Common myeloid progenitor, CD34-positive (primary cell): ENCODE results near the gene PBRM1.

Experiments
- CTCF ChIA-PET: fragments of 350-600 bp; sonication (Branson Sonifier 250); formaldehyde crosslinking; loops from one replicate; lab custom pipeline; 2021; ENCODE audit warnings: antibody characterized with exemption; lab: Charles Lee
- POLR2A ChIA-PET: fragments of 350-600 bp; sonication (Branson Sonifier 250); formaldehyde crosslinking; loops from one replicate; lab custom pipeline; 2021; ENCODE audit warnings: antibody characterized with exemption; lab: Charles Lee
- DNase-seq, 3 donors: peaks; one replicate each; pipeline versions ENCODE4 v3.0.0 to v3.0.0-alpha.2; 2013
- H3K27ac ChIP-seq, 2 experiments: 1 replicate in 1 of 2; 2 replicates in 1 of 2; pipeline ENCODE4 v1.7.0; 2013; ENCODE audit warnings: inconsistent platforms in 2 of 2, low read length in 2 of 2, mild to moderate bottlenecking in 2 of 2, low read depth in 1 of 2, moderate library complexity in 1 of 2; ENCODE audit not compliant: severe bottlenecking in 2 of 2, insufficient read depth in 1 of 2, poor library complexity in 1 of 2
- H3K27me3 ChIP-seq, 5 experiments: replicated peaks in 2 of 5; 1 replicate in 3 of 5; 2 replicates in 2 of 5; pipeline versions ENCODE4 v1.6.1 to v1.7.0; 2013; ENCODE audit warnings: low read length in 4 of 5, mild to moderate bottlenecking in 2 of 5, moderate library complexity in 2 of 5, inconsistent platforms in 1 of 5; ENCODE audit not compliant: insufficient read depth in 5 of 5, control insufficient read depth in 4 of 5
- H3K36me3 ChIP-seq, 4 experiments: 1 replicate in 2 of 4; 2 replicates in 2 of 4; pipeline versions ENCODE4 v1.6.1 to v1.7.0; 2013; ENCODE audit warnings: low read length in 3 of 4, control low read depth in 1 of 4, mild to moderate bottlenecking in 1 of 4; ENCODE audit not compliant: control insufficient read depth in 4 of 4, insufficient read depth in 4 of 4
- H3K4me1 ChIP-seq, 4 experiments: 1 replicate in 3 of 4; 2 replicates in 1 of 4; pipeline versions ENCODE4 v1.6.1 to v1.7.1; 2013; ENCODE audit warnings: low read length in 3 of 4, mild to moderate bottlenecking in 3 of 4, control low read depth in 1 of 4, inconsistent platforms in 1 of 4, moderate library complexity in 1 of 4; ENCODE audit not compliant: control insufficient read depth in 4 of 4, insufficient read depth in 4 of 4; ENCODE audit errors: control extremely low read depth in 1 of 4
- H3K4me3 ChIP-seq, 7 experiments: 1 replicate in 4 of 7; 2 replicates in 3 of 7; pipeline versions ENCODE4 v1.5.1 to v1.7.0; 2013; ENCODE audit warnings: mild to moderate bottlenecking in 7 of 7, low read length in 6 of 7, moderate library complexity in 6 of 7, inconsistent platforms in 2 of 7, low read depth in 2 of 7, control low read depth in 1 of 7; ENCODE audit not compliant: insufficient read depth in 4 of 7, control insufficient read depth in 1 of 7; ENCODE audit errors: extremely low read depth in 1 of 7
- H3K9me3 ChIP-seq, 5 experiments: 1 replicate in 4 of 5; 2 replicates in 1 of 5; pipeline versions ENCODE4 v1.6.1 to v1.7.1; 2013; ENCODE audit warnings: low read length in 4 of 5, mild to moderate bottlenecking in 2 of 5, inconsistent platforms in 1 of 5, low read depth in 1 of 5, moderate library complexity in 1 of 5; ENCODE audit not compliant: control insufficient read depth in 4 of 5, insufficient read depth in 2 of 5; ENCODE audit errors: control extremely low read depth in 1 of 5
- WGBS: methylation state at CpG from one replicate; pipeline ENCODE4 v1.1.5; 2013; ENCODE audit not compliant: insufficient coverage; 5-methylcytosine and 5-hydroxymethylcytosine counted together

The PBRM1 gene

DNA sequence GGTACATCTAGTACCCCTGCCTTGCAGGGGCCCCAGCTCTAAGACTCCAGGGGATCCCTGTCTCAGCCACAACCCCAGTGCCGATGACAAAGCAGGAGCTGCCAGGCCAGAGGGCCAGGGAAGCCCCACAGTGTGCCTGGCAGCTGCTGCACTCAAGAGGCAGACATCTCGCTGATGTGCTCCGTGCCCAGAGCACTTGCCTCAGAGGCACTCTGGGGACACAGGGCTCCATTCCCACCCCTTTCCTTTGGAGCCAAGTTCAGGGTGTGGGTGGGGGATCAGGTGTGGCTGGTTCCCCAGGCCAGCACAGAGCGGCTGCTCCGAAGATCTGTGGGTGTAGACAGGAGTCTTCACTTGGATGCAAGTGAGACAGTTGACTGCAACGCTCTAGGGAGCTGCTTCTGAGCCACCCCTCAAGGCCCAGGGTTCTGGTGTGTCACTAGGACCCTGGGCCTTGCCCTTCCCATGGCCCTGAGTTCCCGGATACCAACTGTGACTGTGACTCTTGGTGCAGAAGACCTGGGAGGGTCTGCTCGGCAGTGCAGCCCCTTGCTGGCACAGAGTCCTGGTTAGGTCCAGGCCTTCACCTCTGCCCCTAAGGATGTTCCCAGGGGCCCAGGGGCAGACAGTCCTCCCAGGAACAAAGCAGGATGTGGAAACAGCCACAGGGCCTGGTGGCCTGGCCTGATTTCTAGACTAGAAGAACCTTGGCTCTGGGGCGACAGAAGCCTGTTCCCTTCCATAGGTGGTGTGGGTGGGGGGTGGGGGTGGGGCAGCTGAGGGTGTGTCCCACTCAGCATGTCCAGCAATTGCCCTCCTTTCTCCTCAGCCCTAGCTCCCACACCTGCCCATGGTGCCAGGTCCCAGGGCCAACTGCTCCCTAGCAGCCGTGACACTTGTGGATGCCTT is 154.5 kb downstream of the PBRM1 start:
- Histone ChIP-seq H3K4me1 (peaks cover 8 to 49% (median 34%) of the 10 kb centered on the region in 4 experiments), H3K4me3 (peak overlapping the region in 1 of 7 experiments; percentile 75), H3K9me3 (no peaks in the 10 kb centered on the region), H3K27ac (no peak overlapping the region), H3K27me3 (no peaks in the 10 kb centered on the region), H3K36me3 (peaks cover 5 to 42% (median 21%) of the 10 kb centered on the region in 4 experiments)
- DNase-seq: no peak
- 95% methylated on average over 7 of the region's 10 CpGs for WGBS
- ChIA-PET POLR2A (interaction anchor here (0.7 to 1.0 kb wide), 2 partner anchors 36 to 817 kb away, joined by 3 to 6 read pairs; partner anchors contain the start of gene STAB1), CTCF (interaction anchor here (0.6 to 1.9 kb wide), 2 partner anchors 33 to 102 kb away, joined by 3 to 6 read pairs; no protein-coding TSS in a partner anchor)

DNA sequence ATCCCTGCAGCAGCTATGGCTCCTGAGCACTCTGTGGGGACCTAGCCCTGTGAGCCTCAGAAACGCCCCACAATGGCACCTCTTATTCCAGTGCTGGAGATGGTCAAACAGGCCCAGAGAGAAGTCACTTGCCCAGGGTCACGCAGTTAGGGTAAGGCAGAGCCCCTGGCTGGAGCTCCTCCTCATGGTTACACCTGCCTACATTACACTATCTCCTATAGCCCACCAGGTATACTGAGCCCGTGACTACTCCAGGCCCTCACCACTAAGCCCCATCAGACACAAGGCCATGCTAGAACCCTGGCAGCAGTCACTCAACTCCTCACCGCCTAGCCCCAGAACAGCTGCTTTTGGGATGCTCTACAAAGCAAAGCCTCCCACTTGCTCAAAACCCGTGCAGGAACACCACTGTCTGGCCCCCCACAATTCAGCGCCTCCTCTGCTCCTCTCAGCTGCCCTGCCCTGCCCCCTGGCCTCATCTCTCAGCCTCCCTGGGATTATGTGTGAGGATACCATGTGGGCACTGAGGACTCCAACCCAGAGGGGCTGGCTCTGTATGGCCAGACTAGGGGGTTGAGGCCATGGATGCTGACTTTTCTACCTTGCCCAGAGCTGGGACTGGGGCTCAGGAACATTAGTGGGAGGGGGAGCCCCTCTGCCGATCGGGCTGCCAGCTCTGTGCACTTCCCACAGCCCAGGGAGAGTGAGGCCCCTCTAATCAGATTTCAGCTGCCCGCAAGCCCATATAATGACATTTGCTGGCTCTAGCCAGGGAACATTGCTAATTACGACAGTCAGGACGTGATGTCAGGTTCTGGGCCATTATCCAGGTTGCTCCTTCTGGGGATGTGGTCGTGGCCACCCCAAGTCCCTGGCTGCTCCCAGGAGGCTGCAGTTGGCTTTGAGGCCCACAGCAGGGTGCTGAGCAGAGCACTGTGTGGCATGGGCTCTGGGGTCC is 156.1 kb downstream of the PBRM1 start:
- ChIA-PET CTCF (interaction anchor here (0.8 to 1.9 kb wide), 4 partner anchors 30 to 40 kb away, joined by 3 to 6 read pairs (median 4); partner anchors contain the start of gene STAB1), POLR2A (interaction anchor here (1.1 kb wide), 1 partner anchor 31 kb away, joined by 3 read pairs; no protein-coding TSS in a partner anchor)
- Histone ChIP-seq H3K4me3 (no peak overlapping the region), H3K27me3 (no peaks in the 10 kb centered on the region), H3K27ac (no peak overlapping the region), H3K36me3 (peaks cover 5 to 55% (median 29%) of the 10 kb centered on the region in 4 experiments), H3K4me1 (peaks cover 5 to 35% (median 30%) of the 10 kb centered on the region in 4 experiments), H3K9me3 (no peaks in the 10 kb centered on the region)
- 74% methylated on average over 10 of the region's 12 CpGs for WGBS
- DNase-seq: no peak

DNA sequence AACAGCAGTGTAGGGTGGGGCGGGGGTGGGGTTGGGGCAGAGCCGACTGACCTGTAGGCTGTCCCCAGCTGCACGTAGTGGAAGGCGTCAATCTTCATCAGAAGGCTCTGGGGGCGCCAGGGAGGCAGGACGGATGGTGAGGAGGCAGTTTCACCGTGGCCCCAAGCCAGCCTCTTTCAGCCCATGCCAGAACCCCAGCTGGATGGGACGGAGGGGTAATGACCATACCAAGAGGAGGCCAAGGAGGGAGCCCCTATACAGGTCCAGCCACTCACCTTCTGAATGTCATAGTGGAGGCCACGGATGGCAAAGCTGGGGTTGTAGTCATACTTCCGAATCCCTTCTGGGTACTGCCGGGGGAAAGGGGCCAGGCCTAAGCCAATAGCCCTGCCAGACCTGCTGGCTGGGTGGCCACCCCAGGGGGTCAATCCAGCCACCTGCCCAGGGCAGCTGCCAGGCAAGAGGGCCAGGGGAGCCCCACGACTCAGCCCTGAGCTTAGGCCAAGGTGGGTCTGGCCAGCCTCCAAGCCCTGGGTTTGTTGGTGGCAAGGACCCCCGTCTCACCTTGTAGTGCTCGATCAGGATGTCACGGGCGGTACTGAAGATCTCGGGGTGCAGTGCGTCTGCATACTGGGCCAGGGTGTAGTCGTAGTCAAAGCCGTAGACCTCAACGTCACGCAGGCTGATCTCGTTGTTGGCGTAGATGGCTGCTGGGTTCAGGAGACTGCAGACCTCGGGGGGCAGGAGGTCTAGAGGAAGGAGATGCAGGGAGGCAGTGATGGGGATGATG is 156.9 kb downstream of the PBRM1 start:
- Histone ChIP-seq H3K27me3 (no peaks in the 10 kb centered on the region), H3K36me3 (peaks cover 10 to 64% (median 35%) of the 10 kb centered on the region in 4 experiments), H3K4me1 (peaks cover 5 to 27% (median 23%) of the 10 kb centered on the region in 4 experiments), H3K4me3 (no peak overlapping the region), H3K9me3 (no peaks in the 10 kb centered on the region), H3K27ac (no peak overlapping the region)
- WGBS: 96% methylated on average over 25 of the region's 25 CpGs
- POLR2A ChIA-PET: interaction anchor here (1.1 kb wide), 1 partner anchor 30 kb away, joined by 3 read pairs; no protein-coding TSS in a partner anchor
- no peak for DNase-seq
- CTCF ChIA-PET: interaction anchor here (1.1 to 1.2 kb wide), 2 partner anchors 29 to 39 kb away, joined by 3 to 4 read pairs; no protein-coding TSS in a partner anchor

DNA sequence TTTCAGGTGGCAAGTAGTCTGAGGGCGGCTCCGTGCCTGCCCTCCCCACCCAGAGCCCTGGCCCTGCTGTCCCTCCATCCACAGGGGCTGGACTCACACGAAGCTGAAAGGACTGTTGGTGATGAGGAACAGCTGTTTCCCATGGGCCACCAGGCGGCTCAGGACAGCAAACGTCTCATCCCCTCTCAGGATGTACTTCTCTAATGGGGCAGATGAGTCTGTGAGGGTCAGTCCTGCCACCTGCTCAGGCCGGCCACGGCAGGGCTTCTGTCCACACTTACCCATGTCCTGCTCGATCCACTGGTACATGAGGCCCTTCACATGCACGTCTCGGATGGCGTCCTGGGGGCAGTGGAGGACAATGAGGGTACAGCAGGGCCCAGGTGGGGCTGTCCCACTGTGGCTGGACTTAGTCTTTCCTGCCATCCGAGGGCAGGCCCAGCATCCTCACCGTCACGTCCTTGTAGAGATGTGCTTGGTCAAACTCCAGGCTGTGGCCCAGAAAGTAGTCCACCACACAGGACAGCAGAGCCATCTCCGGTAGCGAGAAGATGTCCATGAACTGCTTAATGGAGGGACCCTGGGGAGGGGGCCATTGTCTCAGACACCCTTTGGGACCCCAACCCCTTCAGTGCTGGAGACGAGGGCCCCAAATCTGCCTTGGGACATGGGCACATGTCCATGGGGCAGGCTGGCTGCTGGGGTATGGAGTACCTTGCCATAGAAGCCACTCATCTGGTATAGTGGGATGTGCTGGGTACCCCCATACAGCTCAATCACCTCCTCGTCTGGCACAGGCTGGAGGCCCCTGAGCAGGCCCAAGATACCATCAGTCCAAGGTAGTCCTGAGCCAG is 157.8 kb downstream of the PBRM1 start:
- no peak for DNase-seq
- peaks cover 5 to 27% (median 18%) of the 10 kb centered on the region in 4 experiments for H3K4me1 ChIP-seq
- peaks cover 10 to 72% (median 37%) of the 10 kb centered on the region in 4 experiments for H3K36me3 ChIP-seq
- H3K4me3 ChIP-seq: no peak overlapping the region
- H3K27me3 ChIP-seq: no peaks in the 10 kb centered on the region
- ChIA-PET CTCF (interaction anchor here (1.1 to 1.7 kb wide), 3 partner anchors 24 to 57 kb away, joined by 3 to 5 read pairs (median 4); no protein-coding TSS in a partner anchor), POLR2A (interaction anchor here (1.1 to 1.2 kb wide), 2 partner anchors 17 to 29 kb away, joined by 3 to 5 read pairs; no protein-coding TSS in a partner anchor)
- no peaks in the 10 kb centered on the region for H3K9me3 ChIP-seq
- 99% methylated on average over 14 of the region's 18 CpGs for WGBS
- no peak overlapping the region for H3K27ac ChIP-seq

DNA sequence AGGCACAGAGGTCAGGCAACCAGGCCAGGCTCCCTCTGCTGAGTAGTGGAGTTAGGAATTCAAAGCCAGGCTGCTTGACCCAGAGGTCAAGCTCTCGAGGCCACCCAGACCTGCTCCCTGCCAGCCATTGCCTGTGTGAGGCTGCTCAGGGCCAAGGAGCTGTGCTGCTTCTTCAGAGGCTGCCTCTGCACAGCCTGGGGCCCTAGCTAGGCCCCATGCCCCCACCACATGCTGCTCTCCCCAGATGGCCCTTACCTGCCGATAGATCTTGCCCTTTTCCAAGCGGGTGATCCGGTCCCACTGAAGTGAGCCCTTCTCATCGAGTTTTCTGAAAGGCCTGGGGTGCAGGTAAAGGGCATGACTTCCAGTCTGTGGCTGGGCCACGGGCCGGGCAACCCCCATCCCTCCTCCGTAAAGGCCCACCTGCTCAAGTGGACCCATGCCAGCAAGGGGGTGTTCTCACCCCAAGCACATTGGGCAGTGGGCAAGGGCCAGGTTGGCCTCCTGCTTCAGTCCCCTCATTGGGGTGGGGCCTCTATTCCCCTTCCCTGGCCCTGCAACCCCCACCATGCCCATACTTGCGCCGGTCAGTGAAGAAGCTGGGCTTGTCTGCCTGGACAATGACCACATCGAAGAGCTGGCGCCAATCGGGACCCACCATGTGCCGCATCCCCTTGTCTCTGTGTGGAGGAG is 158.5 kb downstream of the PBRM1 start:
- Histone ChIP-seq H3K4me1 (peaks cover under 1 to 19% (median 10%) of the 10 kb centered on the region in 4 experiments), H3K36me3 (peaks cover 10 to 80% (median 38%) of the 10 kb centered on the region in 4 experiments), H3K4me3 (no peak overlapping the region), H3K27me3 (no peaks in the 10 kb centered on the region), H3K27ac (no peak overlapping the region), H3K9me3 (no peaks in the 10 kb centered on the region)
- ChIA-PET POLR2A (interaction anchor here (1.2 kb wide), 1 partner anchor 16 kb away, joined by 5 read pairs; no protein-coding TSS in a partner anchor), CTCF (interaction anchor here (1.1 to 1.7 kb wide), 3 partner anchors 23 to 56 kb away, joined by 3 to 5 read pairs (median 3); no protein-coding TSS in a partner anchor)
- WGBS: 100% methylated on average over 12 of the region's 14 CpGs
- no peak for DNase-seq
